LNCaP clone FGC (cell line): ENCODE measurements around the gene KRTAP4-12.
"Not testable (repeated sequence)": the region's sequence is repeated elsewhere in the genome, so short reads cannot be mapped to it uniquely, and the experiment has no call there.

Source experiments
- DNase-seq: peaks from one replicate; pipeline ENCODE4 v3.0.0-alpha.2; 2011; ENCODE audit warnings: low read depth
- H3K4me3 ChIP-seq: 2 replicates; pipeline ENCODE4 v1.5.1; 2011; ENCODE audit warnings: mild to moderate bottlenecking, low read depth, low read length, control low read depth
- CTCF ChIP-seq: IDR thresholded peaks from 2 replicates; pipeline ENCODE4 v1.5.1; 2012; ENCODE audit warnings: mild to moderate bottlenecking; ENCODE audit not compliant: control insufficient read depth, insufficient read depth; ENCODE audit errors: extremely low read depth

The KRTAP4-12 gene

GRCh38 chr17:41123991-41124371 lies at the start of gene KRTAP4-12:
Gene KRTAP4-12, minus strand, starts transcription at chr17:41124182. Its CDS starts 60 bp downstream, at chr17:41124122.
- DNase-seq, H3K4me3 ChIP-seq: not testable (repeated sequence)

- DNase-seq: no peak
- no peak for TF ChIP-seq CTCF
- H3K4me3 ChIP-seq: no peak overlapping the region
These were observed 47.9 kb upstream of the KRTAP4-12 start for GRCh38 chr17:41171886-41172285.

- H3K4me3 ChIP-seq: no peak within 1 kb of the TSS
These were observed 44.1 kb upstream of the KRTAP4-12 start, which contains the start of gene KRTAP4-3 for GRCh38 chr17:41168121-41168520. Gene KRTAP4-3, minus strand, starts transcription at chr17:41168221. Its CDS starts 49 bp downstream, at chr17:41168172.

GRCh38 chr17:41167561-41167960 lies 43.6 kb upstream of the KRTAP4-12 start:
- no peak for DNase-seq
- no peak for TF ChIP-seq CTCF
- no peak overlapping the region for H3K4me3 ChIP-seq

More at GRCh38 chr17:41168121-41168520, 44.1 kb upstream of the KRTAP4-12 start, which contains the start of gene KRTAP4-3:
- DNase-seq: no peak
- no peak for TF ChIP-seq CTCF

GRCh38 chr17:41163828-41164227 lies 39.8 kb upstream of the KRTAP4-12 start:
- no peak overlapping the region for H3K4me3 ChIP-seq
- no peak for DNase-seq
- no peak for TF ChIP-seq CTCF

- H3K4me3 ChIP-seq: no peak within 1 kb of the TSS
- TF ChIP-seq CTCF: no peak
- no peak for DNase-seq
These were observed 36.7 kb upstream of the KRTAP4-12 start, which contains the start of gene KRTAP4-4 for GRCh38 chr17:41160648-41161047. Gene KRTAP4-4, minus strand, starts transcription at chr17:41160748. Its CDS starts 57 bp downstream, at chr17:41160691.

- not testable (repeated sequence) for H3K4me3 ChIP-seq, DNase-seq
These were observed 36.2 kb upstream of the KRTAP4-12 start for GRCh38 chr17:41160190-41160589.

GRCh38 chr17:41153856-41154255 lies 29.9 kb upstream of the KRTAP4-12 start:
- no peak for DNase-seq
- TF ChIP-seq CTCF: no peak
- no peak overlapping the region for H3K4me3 ChIP-seq
